A549 treated with GW870086 at 1 μM for 4 hours (cell line): Measurements from ENCODE around the gene SRP72. TPM values are rescaled to one million over a fixed set of nuclear protein-coding genes. Genes with fewer than 3 reads are reported as not detected.

Experiments
- total RNA-seq: library from RNA; stranded (reverse); fragments of 200-300 nt; extraction: Qiagen RNA extraction; gene quantifications from 5 replicates; pipeline ENCODE4 v1.2.3, GENCODE V29; 2022; ENCODE audit warnings: low read depth

The SRP72 gene, protein sequence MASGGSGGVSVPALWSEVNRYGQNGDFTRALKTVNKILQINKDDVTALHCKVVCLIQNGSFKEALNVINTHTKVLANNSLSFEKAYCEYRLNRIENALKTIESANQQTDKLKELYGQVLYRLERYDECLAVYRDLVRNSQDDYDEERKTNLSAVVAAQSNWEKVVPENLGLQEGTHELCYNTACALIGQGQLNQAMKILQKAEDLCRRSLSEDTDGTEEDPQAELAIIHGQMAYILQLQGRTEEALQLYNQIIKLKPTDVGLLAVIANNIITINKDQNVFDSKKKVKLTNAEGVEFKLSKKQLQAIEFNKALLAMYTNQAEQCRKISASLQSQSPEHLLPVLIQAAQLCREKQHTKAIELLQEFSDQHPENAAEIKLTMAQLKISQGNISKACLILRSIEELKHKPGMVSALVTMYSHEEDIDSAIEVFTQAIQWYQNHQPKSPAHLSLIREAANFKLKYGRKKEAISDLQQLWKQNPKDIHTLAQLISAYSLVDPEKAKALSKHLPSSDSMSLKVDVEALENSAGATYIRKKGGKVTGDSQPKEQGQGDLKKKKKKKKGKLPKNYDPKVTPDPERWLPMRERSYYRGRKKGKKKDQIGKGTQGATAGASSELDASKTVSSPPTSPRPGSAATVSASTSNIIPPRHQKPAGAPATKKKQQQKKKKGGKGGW
- 43.5 to 55.8 TPM (median 49.0 TPM) in 5 replicates for total RNA-seq

GRCh38 chr4:56467284-56468096 is at the start of gene SRP72:
Gene SRP72, plus strand, starts transcription at chr4:56467617. Its CDS starts 19 bp downstream, at chr4:56467636.

DNA sequence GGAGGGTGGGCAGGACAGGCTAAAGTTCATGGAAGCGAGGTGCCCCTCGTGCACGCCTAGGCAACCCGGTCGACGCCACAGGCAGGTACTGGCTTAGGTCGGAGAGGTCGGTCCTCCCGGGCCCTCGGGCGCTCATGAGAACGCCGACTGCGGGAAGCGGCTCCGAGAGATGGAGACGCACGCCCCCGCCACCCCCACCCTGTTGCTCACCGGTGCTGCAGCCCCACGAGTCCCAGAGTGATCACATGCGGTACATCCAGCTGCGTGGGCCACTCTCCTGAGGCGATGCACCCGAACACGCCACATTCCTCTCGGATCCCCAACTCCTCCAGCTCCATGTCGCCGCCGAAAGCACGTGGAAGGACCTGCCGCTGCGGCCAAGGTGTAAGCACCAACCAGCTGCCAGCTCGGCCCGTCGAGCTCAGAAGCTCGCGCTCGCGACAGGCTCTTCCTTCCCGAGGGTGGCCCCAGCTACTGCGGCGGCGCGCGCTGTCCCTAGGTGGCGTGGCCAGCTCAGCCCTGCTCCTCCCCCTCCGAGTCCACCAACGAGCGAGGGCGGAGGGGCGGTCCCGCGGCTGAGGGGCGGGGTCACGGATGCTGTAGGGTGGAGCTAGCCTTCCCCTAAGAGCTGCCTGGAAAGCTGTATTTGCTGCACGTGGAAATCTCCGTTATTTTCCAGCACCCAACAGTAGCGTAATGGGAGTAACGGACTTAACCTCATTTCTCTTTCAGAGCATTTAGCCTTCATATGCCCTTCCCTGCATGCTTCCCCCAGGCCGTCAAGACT is 32.1 kb upstream of the SRP72 start, which contains the start of gene PPAT:
Gene PPAT (minus strand): TSS at position 476 of the 787 bp plus-strand sequence. CDS start 138 bp downstream, at position 338.

DNA sequence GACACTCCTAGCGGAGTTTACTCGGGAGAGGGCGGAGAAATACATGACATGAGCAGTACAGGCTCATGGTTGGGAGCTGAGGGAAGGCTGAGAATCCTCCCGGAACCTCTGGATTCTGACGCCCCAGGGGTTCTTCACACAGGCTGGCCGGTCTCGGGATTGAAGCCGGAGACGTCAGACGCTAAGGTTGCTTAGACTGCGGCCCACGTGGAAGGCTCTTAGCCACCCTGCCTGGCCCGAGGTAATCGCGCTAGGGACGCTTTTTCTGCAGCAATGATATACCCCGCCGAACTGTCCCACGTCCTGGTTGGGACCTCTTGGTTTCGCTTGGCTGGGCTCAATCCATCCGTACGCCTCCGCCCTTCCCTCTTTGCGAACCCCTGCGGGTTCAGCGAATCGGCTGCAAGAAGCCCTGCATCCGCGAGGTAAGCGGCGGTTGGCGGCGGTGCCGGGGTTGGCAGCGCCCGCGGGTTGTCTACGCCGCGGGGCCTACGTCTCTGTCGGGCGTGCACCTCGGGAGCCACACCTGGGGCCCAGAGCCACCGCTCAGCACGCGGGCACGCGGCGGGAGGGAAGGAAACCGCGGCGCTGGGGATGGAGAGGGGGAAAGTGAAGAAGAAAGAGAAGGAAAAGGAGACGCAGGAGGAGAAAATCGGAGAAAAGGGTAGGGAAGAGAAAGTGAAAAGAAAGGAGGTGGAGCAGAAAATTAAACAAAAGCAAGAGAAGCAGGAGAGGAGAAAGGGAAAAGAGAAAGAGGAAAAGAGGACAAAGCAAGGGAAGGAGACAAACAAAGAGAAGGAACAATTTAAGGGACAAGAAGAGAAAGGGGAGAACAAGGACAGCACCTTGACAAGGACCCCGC is 38.1 kb downstream of the SRP72 start, which contains the start of gene ARL9:
Gene ARL9 (plus strand): TSS at position 523 of the 862 bp plus-strand sequence. CDS start 72 bp downstream, at position 595.

Other genes with a start within 250 kb of the SRP72 start
- 2.1 to 3.3 TPM (median 3.0 TPM) in 5 replicates for gene AASDH, start 80.1 kb upstream of the SRP72 start, total RNA-seq
- 13.0 to 19.3 TPM (median 16.3 TPM) in 5 replicates for gene PPAT, start 32.0 kb upstream of the SRP72 start, total RNA-seq
- 126 to 145 TPM (median 136 TPM) in 5 replicates for gene PAICS, start 31.4 kb upstream of the SRP72 start, total RNA-seq
- gene ARL9, start 38.2 kb downstream of the SRP72 start, total RNA-seq, result not detected in 5 replicates
- gene HOPX, start 213.7 kb downstream of the SRP72 start, total RNA-seq, result not detected in 5 replicates